Calu3 (cell line): Measurements from ENCODE around the gene HERPUD2. TPM values are rescaled to one million over a fixed set of nuclear protein-coding genes. Genes with fewer than 3 reads are reported as not detected.

Source experiments
- BruUV-seq: library from RNA; stranded (reverse); fragments of 400-500 nt; replicated peaks from 2 replicates; lab custom pipeline; 2021; lab: Mats Ljungman, UMichigan
- CTCF ChIA-PET: fragments of 300-600 bp; sonication (Branson Sonifier 250); formaldehyde crosslinking; loops from one replicate; lab custom pipeline; 2022; ENCODE audit warnings: antibody characterized with exemption; lab: Charles Lee
- DNase-seq: peaks from one replicate; pipeline ENCODE4 v3.0.0; 2022
- H3K27ac Mint-ChIP-seq: one replicate; pipeline ENCODE4 v1.8.0; 2022; ENCODE audit warnings: mixed read lengths; ENCODE audit not compliant: unreplicated experiment
- H3K27me3 Mint-ChIP-seq: one replicate; pipeline ENCODE4 v1.8.0; 2022; ENCODE audit warnings: mixed read lengths; ENCODE audit not compliant: unreplicated experiment
- H3K36me3 Mint-ChIP-seq: one replicate; pipeline ENCODE4 v1.8.0; 2022; ENCODE audit warnings: mild to moderate bottlenecking, moderate library complexity, mixed read lengths; ENCODE audit not compliant: insufficient read depth, unreplicated experiment
- H3K4me1 Mint-ChIP-seq: one replicate; pipeline ENCODE4 v1.8.0; 2022; ENCODE audit warnings: mild to moderate bottlenecking, low read depth, mixed read lengths; ENCODE audit not compliant: unreplicated experiment
- H3K4me3 Mint-ChIP-seq: one replicate; pipeline ENCODE4 v1.8.0; 2022; ENCODE audit warnings: mild to moderate bottlenecking, low read depth, moderate library complexity, mixed read lengths; ENCODE audit not compliant: unreplicated experiment
- H3K9me3 Mint-ChIP-seq: one replicate; pipeline ENCODE4 v1.8.0; 2022; ENCODE audit warnings: low read depth, mixed read lengths; ENCODE audit not compliant: unreplicated experiment
- intact Hi-C: fragments of 100-400 bp; cut with micrococcal nuclease; formaldehyde crosslinking; loops from one replicate; pipeline ENCODE4 v1.10.0; 2022; ENCODE audit not compliant: unreplicated experiment
- total RNA-seq: library from RNA; stranded (reverse); gene quantifications from 2 replicates; pipeline ENCODE4 v1.2.3, GENCODE V29; 2022
- TF ChIP-seq, protein P1 (sequence below): fragments of 200-600 bp; IDR thresholded peaks from one replicate; pipeline ENCODE4 v1.8.0; 2022; ENCODE audit warnings: antibody characterized with exemption; ENCODE audit not compliant: unreplicated experiment

The HERPUD2 gene
- total RNA-seq, 1 experiment from 2014 or later = 42.7 TPM

DNA sequence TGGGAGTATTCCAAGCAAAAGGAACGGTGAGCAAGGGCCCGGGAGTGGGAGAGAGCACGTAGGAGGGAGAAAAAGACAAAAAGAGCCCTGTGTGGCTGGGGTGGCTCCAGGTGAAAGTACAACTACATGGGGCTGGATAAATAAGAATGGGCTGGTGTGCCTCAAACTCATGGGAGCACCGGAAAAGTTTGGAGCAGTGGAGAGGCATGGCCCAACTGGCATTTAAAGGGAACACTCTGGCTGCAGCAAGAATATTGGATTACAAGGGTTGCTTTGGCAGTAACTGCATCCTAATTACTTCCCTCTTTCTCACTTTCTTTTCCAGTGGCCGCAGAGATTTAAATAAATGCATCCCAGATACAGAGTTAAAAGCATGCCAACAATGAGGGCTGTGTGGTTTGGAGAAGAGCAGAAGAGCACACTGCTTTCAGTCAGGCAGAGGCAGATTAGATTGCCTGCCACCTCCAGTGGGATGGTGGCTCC is 39.1 kb upstream of the HERPUD2 start:
- no peak for DNase-seq
- no peak overlapping the region for H3K4me3 Mint-ChIP-seq
- intact Hi-C loops = no loop called here
- H3K9me3 Mint-ChIP-seq = no peaks in the 10 kb centered on the region
- TF ChIP-seq, protein P1, sequence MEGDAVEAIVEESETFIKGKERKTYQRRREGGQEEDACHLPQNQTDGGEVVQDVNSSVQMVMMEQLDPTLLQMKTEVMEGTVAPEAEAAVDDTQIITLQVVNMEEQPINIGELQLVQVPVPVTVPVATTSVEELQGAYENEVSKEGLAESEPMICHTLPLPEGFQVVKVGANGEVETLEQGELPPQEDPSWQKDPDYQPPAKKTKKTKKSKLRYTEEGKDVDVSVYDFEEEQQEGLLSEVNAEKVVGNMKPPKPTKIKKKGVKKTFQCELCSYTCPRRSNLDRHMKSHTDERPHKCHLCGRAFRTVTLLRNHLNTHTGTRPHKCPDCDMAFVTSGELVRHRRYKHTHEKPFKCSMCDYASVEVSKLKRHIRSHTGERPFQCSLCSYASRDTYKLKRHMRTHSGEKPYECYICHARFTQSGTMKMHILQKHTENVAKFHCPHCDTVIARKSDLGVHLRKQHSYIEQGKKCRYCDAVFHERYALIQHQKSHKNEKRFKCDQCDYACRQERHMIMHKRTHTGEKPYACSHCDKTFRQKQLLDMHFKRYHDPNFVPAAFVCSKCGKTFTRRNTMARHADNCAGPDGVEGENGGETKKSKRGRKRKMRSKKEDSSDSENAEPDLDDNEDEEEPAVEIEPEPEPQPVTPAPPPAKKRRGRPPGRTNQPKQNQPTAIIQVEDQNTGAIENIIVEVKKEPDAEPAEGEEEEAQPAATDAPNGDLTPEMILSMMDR = no peak
- CTCF ChIA-PET = no interaction called here
- BruUV-seq = no TSS peak
- peaks cover 25% of the 10 kb centered on the region for H3K27me3 Mint-ChIP-seq
- no peaks in the 10 kb centered on the region for H3K36me3 Mint-ChIP-seq
- H3K27ac Mint-ChIP-seq = no peak overlapping the region
- peaks cover 8% of the 10 kb centered on the region for H3K4me1 Mint-ChIP-seq

DNA sequence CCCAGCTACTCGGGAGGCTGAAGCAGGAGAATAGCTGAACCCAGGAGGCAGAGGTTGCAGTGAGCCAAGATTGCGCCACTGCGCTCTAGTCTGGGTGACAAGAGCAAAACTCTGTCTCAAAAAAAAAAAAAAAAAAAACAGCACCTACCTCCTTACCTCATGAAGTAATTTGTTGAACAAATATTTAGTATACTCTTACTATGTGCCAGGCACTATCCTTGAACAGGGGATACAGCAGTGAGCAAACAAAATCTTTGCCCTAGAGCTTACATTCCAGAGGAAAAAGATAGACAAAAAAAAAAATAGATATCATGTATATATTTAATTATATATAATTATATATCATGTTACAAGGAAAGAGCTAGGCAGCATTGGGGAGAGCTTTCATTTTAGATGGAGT is 36.4 kb upstream of the HERPUD2 start:
- no peak overlapping the region for H3K4me3 Mint-ChIP-seq
- H3K9me3 Mint-ChIP-seq = no peaks in the 10 kb centered on the region
- no peak overlapping the region for H3K27ac Mint-ChIP-seq
- H3K27me3 Mint-ChIP-seq = peaks cover 40% of the 10 kb centered on the region
- H3K36me3 Mint-ChIP-seq = no peaks in the 10 kb centered on the region
- TF ChIP-seq, protein P1 = no peak
- CTCF ChIA-PET = no interaction called here
- no TSS peak for BruUV-seq
- intact Hi-C loops = no loop called here
- peaks cover 2% of the 10 kb centered on the region for H3K4me1 Mint-ChIP-seq
- DNase-seq = no peak

DNA sequence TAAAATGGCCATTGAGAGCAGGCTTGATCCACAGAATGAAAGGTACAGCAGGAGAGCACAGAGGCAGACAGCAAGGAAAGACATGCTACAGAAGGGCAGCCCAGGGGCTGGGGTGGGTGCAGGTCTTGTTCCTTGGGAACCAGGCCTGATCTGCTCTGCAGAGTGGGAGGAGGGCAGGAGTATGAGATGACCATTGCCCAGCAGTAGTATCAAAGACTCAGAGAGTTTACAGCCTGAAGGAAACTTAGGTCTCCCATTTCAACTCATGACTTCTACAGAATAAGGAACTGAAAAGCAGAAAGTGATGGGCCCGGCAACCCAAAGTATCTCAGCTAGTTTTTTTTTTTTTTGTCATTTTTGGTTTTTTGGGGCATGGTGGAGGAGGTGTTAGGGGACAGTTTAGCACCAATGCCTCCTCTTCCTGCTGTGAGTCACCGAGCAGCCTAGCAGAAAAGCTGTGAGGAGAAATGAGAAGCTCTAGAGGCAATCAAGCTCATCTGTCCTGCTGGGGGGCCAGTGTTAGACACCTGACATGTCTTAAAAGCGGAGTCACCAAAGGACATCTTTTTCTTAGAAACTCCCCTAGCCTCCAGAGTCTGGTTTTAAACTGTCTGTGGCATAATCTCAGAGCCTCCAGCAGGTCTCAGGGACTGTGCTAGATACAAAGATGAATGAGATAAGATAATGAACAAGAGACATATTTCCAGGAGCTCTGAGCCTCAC is 34.3 kb upstream of the HERPUD2 start:
- no peak overlapping the region for H3K4me3 Mint-ChIP-seq
- CTCF ChIA-PET = interaction anchor here (1.4 kb wide), 1 partner anchor 71 kb away, joined by 4 read pairs; the partner anchor contains the start of gene SEPTIN7

DNA sequence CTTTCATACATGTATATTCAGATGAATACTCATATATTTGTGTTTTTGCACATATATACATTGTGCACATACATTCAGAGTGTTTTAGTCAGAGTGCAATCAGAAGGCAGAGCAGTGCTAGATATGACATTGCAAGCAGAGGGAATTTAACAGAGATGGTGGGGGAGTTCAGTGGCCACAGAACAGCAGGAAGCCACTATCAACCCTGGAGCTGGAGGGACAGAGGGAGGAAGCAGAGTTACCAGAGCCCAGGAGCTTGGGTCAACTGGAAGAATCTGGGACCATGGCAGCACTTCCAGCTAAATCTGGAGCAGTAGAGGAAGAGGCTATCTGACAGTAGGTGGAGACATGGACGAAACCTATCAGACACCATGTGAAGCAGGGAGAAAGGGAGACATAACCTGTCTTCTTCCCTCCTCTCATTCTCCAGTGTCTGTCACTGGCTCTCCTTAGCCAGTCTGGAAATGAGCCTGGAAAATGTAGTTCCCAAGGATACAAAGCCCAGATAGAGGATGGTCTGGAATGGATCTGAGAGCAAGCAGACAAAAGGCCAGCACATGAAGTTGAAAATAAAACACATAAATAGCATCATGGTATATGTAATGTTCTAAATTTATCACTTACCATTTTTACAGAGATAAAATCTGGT is 33.6 kb upstream of the HERPUD2 start:
- CTCF ChIA-PET = interaction anchor here (1.4 kb wide), 1 partner anchor 72 kb away, joined by 4 read pairs; the partner anchor contains the start of gene SEPTIN7
- Mint-ChIP-seq H3K27ac (no peak overlapping the region), H3K27me3 (peaks cover 31% of the 10 kb centered on the region), H3K36me3 (no peaks in the 10 kb centered on the region), H3K9me3 (no peaks in the 10 kb centered on the region), H3K4me1 (no peaks in the 10 kb centered on the region), H3K4me3 (no peak overlapping the region)
- intact Hi-C loops = no loop called here
- BruUV-seq = no TSS peak
- DNase-seq = no peak
- TF ChIP-seq, protein P1 = no peak

More for the DNA sequence above, 34.3 kb upstream of the HERPUD2 start:
- H3K27me3 Mint-ChIP-seq = peaks cover 38% of the 10 kb centered on the region
- no peak overlapping the region for H3K27ac Mint-ChIP-seq
- no TSS peak for BruUV-seq
- H3K9me3 Mint-ChIP-seq = no peaks in the 10 kb centered on the region
- TF ChIP-seq, protein P1 = no peak
- H3K4me1 Mint-ChIP-seq = no peaks in the 10 kb centered on the region
- no peaks in the 10 kb centered on the region for H3K36me3 Mint-ChIP-seq
- intact Hi-C loops = no loop called here
- DNase-seq = no peak
